IMR-90 (cell line): ENCODE results near the gene KRT72. TPM values are rescaled to one million over a fixed set of nuclear protein-coding genes. Genes with fewer than 3 reads are reported as not detected.

Experiments used
- ATAC-seq: fragments of 200-7000 bp; cut with Tn5 transposase; 2 replicates; pipeline ENCODE4 v1.9.1; 2020; ENCODE audit warnings: low read depth, mild to moderate bottlenecking, moderate library complexity
- BruUV-seq: library from RNA; stranded (reverse); fragments of 400-500 nt; replicated peaks from 2 replicates; lab custom pipeline; 2021; lab: Mats Ljungman, UMichigan
- CTCF ChIA-PET: fragments of 300-600 bp; formaldehyde crosslinking; extraction: SDS; loops from one replicate; lab custom pipeline; 2021; ENCODE audit warnings: antibody characterized with exemption; lab: Yijun Ruan, JAX
- POLR2A ChIA-PET: fragments of 300-600 bp; sonication (Branson Sonifier 250); formaldehyde crosslinking; loops from one replicate; lab custom pipeline; 2022; ENCODE audit warnings: antibody characterized with exemption; ENCODE audit not compliant: unreplicated experiment; lab: Charles Lee
- DNase-seq: peaks from one replicate; pipeline ENCODE4 v3.0.0; 2013
- H2AFZ ChIP-seq: replicated peaks from 2 replicates; pipeline ENCODE3; 2013; ENCODE audit warnings: low read length, mild to moderate bottlenecking; ENCODE audit not compliant: poor library complexity
- H2AK5ac ChIP-seq: 2 replicates; pipeline ENCODE4 v1.6.1; 2013; ENCODE audit warnings: low read depth, low read length, inconsistent platforms
- H2AK9ac ChIP-seq: replicated peaks from 2 replicates; pipeline ENCODE3; 2013; ENCODE audit warnings: mild to moderate bottlenecking, low read depth, low read length, moderate library complexity; ENCODE audit not compliant: poor library complexity
- H2BK120ac ChIP-seq: 2 replicates; pipeline ENCODE4 v1.6.1; 2013; ENCODE audit warnings: low read depth, low read length, inconsistent platforms
- H2BK15ac ChIP-seq: 3 replicates; pipeline ENCODE4 v1.6.1; 2013; ENCODE audit warnings: low read depth, low read length, inconsistent platforms
- H2BK20ac ChIP-seq: 2 replicates; pipeline ENCODE4 v1.6.1; 2013; ENCODE audit warnings: low read depth, mild to moderate bottlenecking, inconsistent platforms, low read length, moderate library complexity
- H2BK5ac ChIP-seq: 2 replicates; pipeline ENCODE4 v1.6.1; 2013; ENCODE audit warnings: mild to moderate bottlenecking, low read depth, low read length, inconsistent platforms; ENCODE audit not compliant: poor library complexity, severe bottlenecking
- H3K14ac ChIP-seq: replicated peaks from 2 replicates; pipeline ENCODE4 v1.6.1; 2013; ENCODE audit warnings: low read depth, low read length, inconsistent platforms
- H3K18ac ChIP-seq: 2 replicates; pipeline ENCODE4 v1.6.1; 2013; ENCODE audit warnings: low read depth, low read length, control low read depth
- H3K23ac ChIP-seq: 2 replicates; pipeline ENCODE4 v1.6.1; 2013; ENCODE audit warnings: low read depth, low read length, inconsistent platforms
- H3K27ac ChIP-seq: 2 replicates; pipeline ENCODE4 v1.5.1; 2013; ENCODE audit warnings: mild to moderate bottlenecking, control low read depth, low read length; ENCODE audit not compliant: insufficient read depth
- H3K27me3 ChIP-seq: 2 replicates; pipeline ENCODE4 v1.6.1; 2013; ENCODE audit warnings: low read length; ENCODE audit not compliant: control insufficient read depth, insufficient read depth
- H3K36me3 ChIP-seq: 2 replicates; pipeline ENCODE4 v1.6.1; 2013; ENCODE audit warnings: low read length, mixed read lengths; ENCODE audit not compliant: control insufficient read depth, insufficient read depth
- H3K4ac ChIP-seq: 2 replicates; pipeline ENCODE4 v1.6.1; 2013; ENCODE audit warnings: low read depth, low read length, inconsistent platforms
- H3K4me1 ChIP-seq: 2 replicates; pipeline ENCODE4 v1.6.1; 2013; ENCODE audit warnings: low read length, mixed read lengths; ENCODE audit not compliant: control insufficient read depth, insufficient read depth
- H3K4me2 ChIP-seq: 2 replicates; pipeline ENCODE4 v1.6.1; 2013; ENCODE audit warnings: low read depth, mild to moderate bottlenecking, control low read depth, low read length, moderate library complexity
- H3K4me3 ChIP-seq: 2 replicates; pipeline ENCODE4 v1.5.1; 2013; ENCODE audit warnings: low read depth, mild to moderate bottlenecking, control low read depth, low read length, moderate library complexity; ENCODE audit not compliant: insufficient read depth
- H3K56ac ChIP-seq: 2 replicates; pipeline ENCODE4 v1.6.1; 2013; ENCODE audit warnings: low read length, inconsistent platforms; ENCODE audit not compliant: insufficient read depth; ENCODE audit errors: extremely low read depth
- H3K79me1 ChIP-seq, 2 experiments: 2 replicates each; pipeline ENCODE4 v1.6.1; 2013; ENCODE audit warnings: low read length in 2 of 2, inconsistent platforms in 1 of 2, low read depth in 1 of 2
- H3K9ac ChIP-seq: 2 replicates; pipeline ENCODE4 v1.6.1; 2013; ENCODE audit warnings: low read depth, low read length, control low read depth
- H3K9me1 ChIP-seq: 2 replicates; pipeline ENCODE4 v1.6.1; 2013; ENCODE audit warnings: low read length, inconsistent platforms; ENCODE audit not compliant: insufficient read depth
- H3K9me3 ChIP-seq: 2 replicates; pipeline ENCODE4 v1.6.1; 2013; ENCODE audit warnings: low read length; ENCODE audit not compliant: control insufficient read depth, insufficient read depth
- H4K20me1 ChIP-seq: 2 replicates; pipeline ENCODE4 v1.6.1; 2013; ENCODE audit warnings: low read length, inconsistent platforms; ENCODE audit not compliant: insufficient read depth
- H4K5ac ChIP-seq: 2 replicates; pipeline ENCODE4 v1.6.1; 2013; ENCODE audit warnings: mild to moderate bottlenecking, low read depth, low read length, control low read depth
- H4K8ac ChIP-seq, 2 experiments: 2 replicates each; pipeline ENCODE4 v1.6.1; 2013; ENCODE audit warnings: low read depth in 2 of 2, low read length in 2 of 2, control low read depth in 1 of 2, inconsistent platforms in 1 of 2
- H4K91ac ChIP-seq: 2 replicates; pipeline ENCODE4 v1.6.1; 2013; ENCODE audit warnings: low read depth, low read length, inconsistent platforms; ENCODE audit not compliant: insufficient read depth
- CTCF ChIP-seq: conservative IDR thresholded peaks from 2 replicates; pipeline ENCODE4 v1.5.1; 2012; ENCODE audit warnings: mild to moderate bottlenecking, low read depth, low read length, improper control_type of control experiment
- NFE2L2 ChIP-seq: fragments of 150-350 bp; IDR thresholded peaks from 2 replicates; pipeline ENCODE4 v1.6.1; 2016; ENCODE audit warnings: low read depth, mild to moderate bottlenecking, low read length
- RCOR1 ChIP-seq: IDR thresholded peaks from 2 replicates; pipeline ENCODE4 v1.6.1; 2012; ENCODE audit warnings: mild to moderate bottlenecking, low read length, improper control_type of control experiment; ENCODE audit not compliant: insufficient replicate concordance
- WGBS, 2 experiments: methylation state at CpG; one replicate each; pipeline versions ENCODE4 v1.1.5 to v1.1.7; 2013; ENCODE audit warnings: missing lambda C conversion rate in 2 of 2; ENCODE audit not compliant: insufficient read length in 1 of 2; ENCODE audit errors: extremely low coverage in 2 of 2; 5-methylcytosine and 5-hydroxymethylcytosine counted together
- dilution Hi-C: fragments of 300-500 bp; cut with HindIII; formaldehyde crosslinking; loops from one replicate; pipeline ENCODE4 v1.14.3; 2018; ENCODE audit warnings: low sequenced_read_pairs; ENCODE audit not compliant: unreplicated experiment
- in situ Hi-C: fragments of 300-500 bp; cut with MboI; formaldehyde crosslinking; loops from 3 replicates; pipeline ENCODE4 v1.14.3; 2019; ENCODE audit warnings: low sequenced_read_pairs, inconsistent platforms, mixed read lengths
- intact Hi-C: fragments of 100-400 bp; cut with micrococcal nuclease; formaldehyde crosslinking; loops from 2 replicates; pipeline ENCODE4 v1.10.0; 2022
- polyA plus RNA-seq, 3 experiments: library from polyadenylated mRNA; depleted of rRNA; stranded (reverse); fragments of >200 nt; gene quantifications; 2 replicates each; pipeline ENCODE4 v1.2.3, GENCODE V29; 2012; ENCODE audit warnings: low replicate concordance in 1 of 3
- total RNA-seq: library from RNA; depleted of rRNA; stranded (reverse); fragments of >200 nt; gene quantifications from 2 replicates; pipeline ENCODE4 v1.2.3, GENCODE V29; 2012

Gene KRT72
- total and polyA plus RNA-seq, 2 of the 4 experiments (the other 2 are of a cell fraction): not detected

- Histone ChIP-seq H3K27me3 (peaks cover 10% of the 10 kb centered on the region), H3K4ac (no peak overlapping the region), H3K18ac (no peak overlapping the region), H2AK9ac (no peak overlapping the region), H4K5ac (no peak overlapping the region), H3K23ac (no peak overlapping the region), H2BK5ac (no peak overlapping the region), H3K9me1 (no peaks in the 10 kb centered on the region), H3K4me1 (no peaks in the 10 kb centered on the region), H2AK5ac (no peak overlapping the region), H4K91ac (no peak overlapping the region), H3K14ac (no peak overlapping the region), H4K8ac (no peak overlapping the region), H3K9ac (no peak overlapping the region), H3K56ac (no peak overlapping the region), H2BK20ac (no peak overlapping the region), H2AFZ (no peak overlapping the region), H3K4me3 (no peak overlapping the region), H3K27ac (no peak overlapping the region), H2BK15ac (no peak overlapping the region), H4K20me1 (no peaks in the 10 kb centered on the region; the same call in 1 of the 2 replicates), H3K9me3 (no peaks in the 10 kb centered on the region), H3K79me1 (no peaks in the 10 kb centered on the region), H2BK120ac (no peak overlapping the region), H3K36me3 (no peaks in the 10 kb centered on the region), H3K4me2 (no peak overlapping the region)
- no peak for DNase-seq
- dilution Hi-C loops: no loop called here
- intact Hi-C loops: no loop called here
- 51% methylated on average over 4 of the region's 12 CpGs; no CpG with 5 or more reads in 1 of the 2 experiments for WGBS, 2 experiments
- BruUV-seq: no TSS peak
- TF ChIP-seq CTCF (no peak), NFE2L2 (no peak), RCOR1 (no peak)
- ATAC-seq: no peak
- POLR2A ChIA-PET: no interaction called here
- CTCF ChIA-PET: no interaction called here
- in situ Hi-C loops: no loop called here
Observed at GRCh38 chr12:52629281-52630007, 28.2 kb upstream of the KRT72 start.
